Fibroblast of peridontal ligament (primary cell): ENCODE results near the gene VDAC1.
A peak's percentile ranks its signal among the peaks of the same experiment; 100 is the strongest.
"Not testable (repeated sequence)": the region's sequence is repeated elsewhere in the genome, so short reads cannot be mapped to it uniquely, and the experiment has no call there.

ENCODE experiments used
- DNase-seq: peaks from one replicate; pipeline ENCODE4 v3.0.0-alpha.2; 2010; ENCODE audit errors: extremely low read depth

The VDAC1 gene

DNA sequence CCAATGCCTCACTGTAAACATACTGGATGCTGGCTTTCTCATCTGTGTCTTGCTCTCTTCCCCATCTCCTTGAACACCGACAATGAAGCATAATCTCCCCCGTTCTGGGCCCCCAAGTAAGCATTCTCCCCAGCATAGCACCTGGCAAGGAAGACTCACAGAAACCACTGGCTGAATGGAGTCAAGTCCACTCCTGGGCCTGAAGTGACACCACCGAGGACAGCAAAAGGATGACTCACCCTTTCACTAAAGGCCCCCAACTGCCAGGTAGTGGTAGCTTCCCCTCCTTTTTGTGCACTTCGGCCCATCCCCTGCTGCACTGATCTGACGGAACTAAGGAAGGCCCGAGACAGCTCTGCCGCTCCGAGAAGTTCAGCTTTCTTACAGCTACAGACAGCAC lies 9.4 kb downstream of the VDAC1 start:
- no peak for DNase-seq

- DNase-seq, result no peak
Measured at GRCh38 chr5:133994990-133995333, 9.8 kb downstream of the VDAC1 start.

DNA sequence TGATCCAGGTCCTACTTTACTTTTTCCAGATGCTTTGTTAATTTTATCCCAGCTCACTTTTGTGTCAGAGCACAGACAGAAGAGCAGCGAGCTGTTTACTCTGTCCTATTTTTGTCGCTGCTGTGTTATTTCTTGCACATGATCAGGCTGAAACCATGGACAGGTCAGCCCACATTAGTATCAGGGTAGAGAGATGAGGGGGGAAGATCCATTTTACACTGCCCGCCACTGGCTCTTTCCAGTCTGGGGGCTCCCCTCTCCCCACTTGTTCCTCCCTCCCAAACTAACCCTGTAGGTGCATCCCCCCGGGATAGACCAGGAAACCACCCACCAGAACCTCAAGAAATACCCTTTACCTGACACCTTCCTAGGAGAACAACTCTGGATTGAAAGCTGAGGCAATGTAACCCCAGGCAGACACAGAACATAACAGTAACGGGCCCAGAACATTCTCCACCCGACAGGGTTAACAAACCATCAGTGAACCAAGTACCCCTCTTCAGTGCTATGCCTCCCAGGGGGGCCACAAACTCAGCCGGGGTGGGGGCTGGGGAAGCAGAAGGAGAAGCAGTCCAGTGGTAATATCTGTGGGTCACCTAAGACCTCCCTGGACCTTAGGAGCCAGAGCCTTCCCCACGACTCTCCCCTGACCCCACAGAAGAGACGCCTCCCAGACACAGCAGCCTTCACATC lies 10.3 kb downstream of the VDAC1 start:
- no peak for DNase-seq

GRCh38 chr5:133993185-133993936 lies 11.4 kb downstream of the VDAC1 start:
- peak; percentile 50 for DNase-seq

- DNase-seq, result no peak
Measured at GRCh38 chr5:133992429-133993155, 12.2 kb downstream of the VDAC1 start.

GRCh38 chr5:133991171-133991910 lies 13.4 kb downstream of the VDAC1 start:
- DNase-seq, result no peak

DNA sequence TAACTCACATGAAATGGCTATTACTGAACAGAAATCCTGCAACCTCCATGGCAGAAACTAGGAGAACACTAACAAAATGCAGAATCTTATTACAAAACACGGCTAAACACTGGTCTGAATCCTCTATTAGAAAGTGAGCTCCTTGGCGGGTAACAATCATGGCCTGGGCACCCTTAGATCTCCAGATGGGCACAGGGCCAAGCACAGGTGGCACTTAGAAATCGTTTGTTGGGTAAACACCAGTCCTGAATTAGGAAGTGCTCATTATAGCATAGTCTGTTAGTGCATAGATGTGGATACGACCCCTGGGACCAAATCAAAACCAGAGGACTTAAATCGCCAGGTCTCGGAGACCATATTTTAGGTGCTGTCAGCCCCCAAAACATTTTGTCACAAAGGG lies 14.4 kb downstream of the VDAC1 start:
- DNase-seq, result no peak

GRCh38 chr5:133985540-133986180 lies 19.1 kb downstream of the VDAC1 start:
- no peak for DNase-seq

- no peak for DNase-seq
Measured at GRCh38 chr5:133983674-133984073, 21.1 kb downstream of the VDAC1 start.

DNA sequence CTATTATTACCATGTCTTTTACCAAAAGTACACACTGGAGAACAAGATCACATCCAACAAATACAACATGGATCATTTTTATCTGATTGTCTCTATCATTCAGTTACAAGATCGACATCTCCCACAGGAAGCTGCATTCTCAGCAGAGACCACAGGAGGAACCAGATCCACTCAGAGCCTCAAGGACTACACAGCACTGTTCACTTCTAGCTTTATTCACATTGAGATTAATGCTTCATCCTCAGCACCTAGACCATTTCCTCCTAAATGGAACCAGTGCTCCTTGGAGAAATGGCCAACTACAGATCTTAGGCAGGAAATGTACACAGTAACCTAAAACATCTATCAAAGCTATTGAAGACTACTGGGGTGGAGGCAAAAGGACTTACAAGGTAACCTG lies 23.1 kb downstream of the VDAC1 start:
- DNase-seq, result no peak

DNA sequence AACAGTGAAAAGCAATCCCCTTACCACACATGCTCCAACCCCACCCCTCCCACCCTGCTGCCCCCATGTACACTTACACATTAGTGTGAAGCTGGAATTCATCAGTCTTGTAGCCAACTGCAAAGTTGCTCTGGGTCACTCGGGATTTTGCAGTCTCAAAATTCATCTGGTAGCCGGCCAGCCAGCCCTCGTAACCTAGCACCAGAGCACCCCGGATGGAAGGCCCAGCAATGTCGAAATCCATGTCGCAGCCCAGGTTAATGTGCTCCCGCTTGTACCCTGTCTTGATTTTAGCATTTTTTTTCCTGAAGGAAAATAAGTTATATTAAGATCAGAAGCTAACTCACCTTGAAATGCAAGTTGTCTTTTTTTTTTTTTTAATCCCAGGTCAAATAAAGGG lies 24.1 kb downstream of the VDAC1 start:
- no peak for DNase-seq

- DNase-seq, result no peak
Measured at GRCh38 chr5:133978943-133979342, 25.8 kb downstream of the VDAC1 start.

- peak; percentile 87 for DNase-seq
Measured at GRCh38 chr5:133977858-133978257, 26.9 kb downstream of the VDAC1 start.

DNA sequence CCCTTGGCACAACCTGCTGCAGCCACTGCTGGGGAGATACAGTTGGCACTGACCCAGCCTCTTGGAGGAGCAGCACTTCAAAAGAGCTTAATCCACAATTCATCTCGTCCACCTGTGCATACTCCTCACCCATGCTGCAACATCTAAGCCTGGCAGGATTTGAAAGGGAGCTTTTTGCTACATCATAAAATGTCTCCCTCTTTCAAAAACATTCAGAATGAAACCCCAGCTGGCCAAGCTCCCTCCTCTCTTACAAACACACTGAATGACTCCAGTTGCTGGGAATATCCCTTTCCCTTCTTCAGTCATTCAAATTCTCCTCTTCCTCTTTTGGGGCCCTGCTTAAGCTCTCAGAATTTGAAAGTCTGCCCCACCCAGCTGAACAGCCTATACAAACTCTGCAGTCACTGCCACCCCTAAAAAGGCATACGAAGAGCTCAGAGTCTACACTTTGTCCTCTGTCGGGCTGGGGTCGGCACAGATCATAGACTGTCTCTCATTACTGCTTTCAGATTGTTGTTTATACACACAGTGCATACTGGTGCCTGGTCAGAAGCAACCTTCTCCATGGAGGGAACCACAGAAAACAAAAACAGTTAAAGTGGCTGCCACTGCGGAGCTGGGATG lies 27.5 kb downstream of the VDAC1 start:
- DNase-seq, result peak; percentile 43

DNA sequence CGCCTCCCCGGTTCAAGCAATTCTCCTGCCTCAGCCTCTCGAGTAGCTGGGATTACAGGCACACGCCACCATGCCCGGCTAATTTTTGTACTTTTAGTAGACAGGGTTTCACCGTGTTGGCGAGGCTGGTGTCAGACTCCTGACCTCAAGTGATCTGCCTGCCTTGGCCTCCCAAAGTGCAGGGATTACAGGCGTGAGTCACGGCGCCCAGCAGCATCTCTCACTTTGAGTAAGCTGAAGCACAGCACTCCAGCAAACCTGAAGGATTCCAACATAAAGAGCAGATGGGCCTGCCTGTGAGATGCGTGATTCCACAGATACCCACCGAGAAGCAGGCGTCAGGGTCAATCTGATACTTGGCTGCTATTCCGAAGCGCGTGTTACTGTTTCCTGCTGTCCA lies 29.2 kb downstream of the VDAC1 start:
- DNase-seq, result not testable (repeated sequence)

- no peak for DNase-seq
Measured at GRCh38 chr5:133974142-133974541, 30.6 kb downstream of the VDAC1 start.

GRCh38 chr5:133970325-133970909 lies 34.4 kb downstream of the VDAC1 start:
- DNase-seq, result no peak

DNA sequence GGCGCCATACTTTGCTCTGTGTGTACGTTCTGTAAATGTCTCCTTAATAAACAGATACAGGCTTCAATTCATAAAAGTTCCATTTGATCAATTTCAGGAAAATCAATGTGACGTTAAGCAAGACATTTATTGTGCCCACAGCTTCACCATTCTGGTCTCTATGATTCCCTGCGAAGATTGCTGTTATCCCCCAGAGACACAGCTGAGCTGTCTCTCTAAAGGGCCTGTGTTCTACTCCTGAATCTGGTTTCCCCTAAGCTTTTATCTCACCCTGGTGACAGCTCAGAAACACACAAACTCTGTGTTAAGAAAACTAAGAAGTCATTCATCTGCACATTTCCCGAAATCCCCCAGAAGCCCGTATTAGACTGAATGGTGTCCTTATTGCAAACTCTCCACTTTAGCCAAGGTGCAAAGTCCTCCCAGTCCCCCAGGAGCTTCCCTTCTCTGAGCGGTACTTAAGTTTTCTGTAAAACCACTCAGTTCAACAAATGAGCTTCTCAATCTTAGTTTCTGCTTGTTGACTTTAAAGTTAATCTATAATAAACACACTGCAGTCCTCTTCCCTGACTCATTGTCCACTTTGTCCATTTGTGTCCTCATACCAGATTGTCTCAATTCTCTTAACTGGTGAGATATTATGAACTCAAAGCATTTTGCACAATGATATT lies 35.0 kb downstream of the VDAC1 start:
- DNase-seq, result peak; percentile 64

GRCh38 chr5:133968204-133968980 lies 36.4 kb downstream of the VDAC1 start, which contains the start of gene C5orf15:
Gene C5orf15, minus strand, starts transcription at chr5:133968625. Its CDS starts 41 bp downstream, at chr5:133968584.
- DNase-seq, result peak; percentile 97
